Gastrocnemius medialis (tissue), 4 donors: ENCODE data around the gene TUSC7. TPM values are rescaled to one million over a fixed set of nuclear protein-coding genes. Genes with fewer than 3 reads are reported as not detected.

Source experiments
- ATAC-seq, 2 donors: fragments of 150-250 bp; one replicate each; pipeline ENCODE4 v1.9.1; 2016
- DNase-seq, 2 donors: peaks; one replicate each; pipeline ENCODE4 v3.0.0-alpha.2; 2019
- H3K27ac ChIP-seq, 4 donors: fragments of 200-600 bp; sonication (generic); 1 replicate in 1 of 4; 2 replicates in 3 of 4; pipeline ENCODE4 v1.5.1; 2016 to 2018; ENCODE audit warnings: mild to moderate bottlenecking in 2 of 4, moderate library complexity in 1 of 4
- H3K27me3 ChIP-seq, 3 donors: fragments of 200-600 bp; sonication (generic) in 2 of 3; 1 replicate in 1 of 3; 2 replicates in 2 of 3; pipeline versions ENCODE4 v1.5.1 to v1.6.0; 2016 to 2019; ENCODE audit warnings: mild to moderate bottlenecking in 1 of 3, moderate library complexity in 1 of 3
- H3K36me3 ChIP-seq, 2 donors: fragments of 200-600 bp; sonication (generic) in 1 of 2; one replicate each; pipeline ENCODE4 v1.5.1; 2017 to 2018
- H3K4me1 ChIP-seq, 2 donors: fragments of 200-600 bp; sonication (generic) in 1 of 2; one replicate each; pipeline ENCODE4 v1.5.1; 2016 to 2017; ENCODE audit warnings: mild to moderate bottlenecking in 2 of 2
- H3K4me3 ChIP-seq, 4 donors: fragments of 200-600 bp; sonication (generic) in 3 of 4; 1 replicate in 1 of 4; 2 replicates in 3 of 4; pipeline ENCODE4 v1.5.1; 2016 to 2019; ENCODE audit warnings: mild to moderate bottlenecking in 2 of 4
- H3K9me3 ChIP-seq, 3 donors: fragments of 200-600 bp; sonication (generic) in 2 of 3; 1 replicate in 1 of 3; 2 replicates in 2 of 3; pipeline ENCODE4 v1.5.1; 2016 to 2019
- CTCF ChIP-seq, 5 experiments: fragments of 450-650 bp in 3 of 5; fragments of 200-600 bp in 2 of 5; sonication (generic) in 2 of 5; IDR thresholded peaks in 4 of 5; conservative IDR thresholded peaks in 1 of 5; 1 replicate in 4 of 5; 2 replicates in 1 of 5; pipeline ENCODE4 v1.5.1; 2016 to 2019; ENCODE audit warnings: antibody characterized with exemption in 5 of 5, mild to moderate bottlenecking in 3 of 5, moderate library complexity in 3 of 5
- POLR2A ChIP-seq, 2 donors: fragments of 450-650 bp; IDR thresholded peaks; one replicate each; pipeline ENCODE4 v1.6.1; 2017; ENCODE audit warnings: antibody characterized with exemption in 2 of 2, mild to moderate bottlenecking in 2 of 2, moderate library complexity in 2 of 2
- in situ Hi-C, 4 donors: fragments of 200-750 bp; cut with MboI; loops; one replicate each; pipeline versions ENCODE4 v1.15.0 to v1.8.0; 2017; ENCODE audit warnings: low sequenced_read_pairs in 4 of 4
- intact Hi-C: fragments of 100-400 bp; cut with DNase I; formaldehyde crosslinking; loops from one replicate; pipeline ENCODE4 v1.15.1; 2023; ENCODE audit warnings: low total_unique reads
- total RNA-seq, 4 donors: library from RNA; depleted of rRNA; stranded (reverse); fragments of >200 nt; gene quantifications; one replicate each; pipeline versions ENCODE4 v1.1.0 to v1.2.3, GENCODE V29; 2016

The TUSC7 gene
- total RNA-seq, 4 donors from 2014 or later: not detected

DNA sequence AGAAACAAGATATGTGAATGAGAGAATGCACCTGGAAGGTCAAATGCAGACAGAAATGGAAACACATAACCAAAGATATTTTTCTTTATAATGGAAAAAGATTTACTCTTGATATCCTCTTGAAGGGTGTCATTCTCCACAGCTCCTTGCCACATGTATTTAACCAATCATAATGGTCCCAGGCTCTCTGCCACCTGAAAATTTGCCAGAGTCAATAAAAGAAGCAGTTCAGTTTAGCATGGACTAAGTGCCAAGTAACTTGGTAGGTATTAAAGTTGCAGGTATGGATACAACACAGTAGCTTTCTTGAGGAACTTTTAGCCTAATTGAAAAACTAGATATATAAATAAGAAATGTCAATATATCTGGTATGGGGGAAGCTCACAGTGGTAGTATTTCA lies 33.5 kb downstream of the TUSC7 start:
- H3K27me3 ChIP-seq: no peaks in the 10 kb centered on the region
- no peaks in the 10 kb centered on the region for H3K36me3 ChIP-seq
- H3K27ac ChIP-seq: no peak overlapping the region
- in situ Hi-C loops: no loop called here
- DNase-seq (no peak), ATAC-seq (no peak)
- intact Hi-C loops: no loop called here
- no peaks in the 10 kb centered on the region for H3K4me1 ChIP-seq
- H3K9me3 ChIP-seq: no peaks in the 10 kb centered on the region
- no peak overlapping the region for H3K4me3 ChIP-seq
- TF ChIP-seq CTCF (IDR thresholded peaks at IDR 0.05 in 4 of 5, conservative IDR thresholded peaks at IDR 0.05 in 1 of 5) (no peak), POLR2A (IDR thresholded peaks at IDR 0.05) (no peak)

DNA sequence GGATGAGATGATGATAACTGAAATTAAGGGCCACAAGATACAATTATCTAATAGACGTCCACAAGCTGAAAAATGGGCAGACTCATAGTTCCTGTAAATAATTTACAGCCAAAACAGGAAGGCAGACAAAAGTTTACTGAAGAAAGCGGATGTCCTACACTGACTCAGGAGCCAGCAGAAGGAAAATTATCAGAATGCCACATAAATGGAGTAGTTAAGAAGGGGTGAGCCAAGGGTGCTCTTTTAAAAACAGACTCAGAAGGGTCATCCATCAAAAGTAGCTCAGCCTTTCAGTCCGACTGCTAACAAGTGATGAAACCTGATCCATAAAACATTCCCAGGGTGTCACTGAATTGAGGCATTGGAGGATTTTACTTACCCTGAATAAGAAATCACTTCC lies 39.8 kb downstream of the TUSC7 start:
- in situ Hi-C loops (no loop called here), intact Hi-C loops (no loop called here)
- TF ChIP-seq POLR2A (IDR thresholded peaks at IDR 0.05): no peak
- TF ChIP-seq CTCF (IDR thresholded peaks at IDR 0.05 in 4 of 5, conservative IDR thresholded peaks at IDR 0.05 in 1 of 5): no peak

GRCh38 chr3:116757315-116757714 lies 47.7 kb downstream of the TUSC7 start:
- intact Hi-C loops (no loop called here), in situ Hi-C loops (no loop called here)
- DNase-seq: no peak
- peaks cover 0 to 7% (median 7%) of the 10 kb centered on the region in 3 donors for H3K27me3 ChIP-seq
- TF ChIP-seq CTCF (IDR thresholded peaks at IDR 0.05 in 4 of 5, conservative IDR thresholded peaks at IDR 0.05 in 1 of 5) (no peak), POLR2A (IDR thresholded peaks at IDR 0.05) (no peak)
- H3K27ac ChIP-seq: no peak overlapping the region
- no peak for ATAC-seq
- no peaks in the 10 kb centered on the region for H3K4me1 ChIP-seq
- H3K4me3 ChIP-seq: no peak overlapping the region
- no peaks in the 10 kb centered on the region for H3K9me3 ChIP-seq
- no peaks in the 10 kb centered on the region for H3K36me3 ChIP-seq

More for the DNA sequence above, 39.8 kb downstream of the TUSC7 start:
- DNase-seq: no peak
- no peak for ATAC-seq
- no peaks in the 10 kb centered on the region for H3K36me3 ChIP-seq
- H3K27ac ChIP-seq: no peak overlapping the region
- no peaks in the 10 kb centered on the region for H3K4me1 ChIP-seq
- H3K4me3 ChIP-seq: no peak overlapping the region
- no peaks in the 10 kb centered on the region for H3K9me3 ChIP-seq
- H3K27me3 ChIP-seq: no peaks in the 10 kb centered on the region

DNA sequence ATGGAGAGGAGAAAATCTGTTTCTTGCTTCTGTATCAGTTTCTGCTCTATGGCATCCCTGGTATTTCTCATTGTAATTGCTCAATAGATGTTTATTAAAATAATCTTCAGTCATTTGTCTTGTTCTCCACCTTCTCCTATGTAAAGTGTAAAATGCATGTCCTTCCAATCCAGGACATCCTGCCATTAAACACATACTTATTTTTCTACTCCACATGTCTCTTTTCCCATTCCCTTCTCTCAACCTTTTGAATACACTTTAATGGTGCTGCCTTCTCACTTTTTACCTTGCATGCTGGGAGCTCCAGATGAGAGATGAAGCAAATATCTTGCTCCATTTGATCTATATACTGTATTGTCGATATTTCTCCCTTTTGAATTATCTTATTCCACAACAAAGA lies 49.7 kb downstream of the TUSC7 start:
- in situ Hi-C loops: no loop called here

More for the DNA sequence above, 49.7 kb downstream of the TUSC7 start:
- intact Hi-C loops: no loop called here
- H3K4me1 ChIP-seq: no peaks in the 10 kb centered on the region
- DNase-seq (no peak), ATAC-seq (no peak)
- no peaks in the 10 kb centered on the region for H3K36me3 ChIP-seq
- no peak overlapping the region for H3K27ac ChIP-seq
- H3K4me3 ChIP-seq: no peak overlapping the region
- no peak for TF ChIP-seq CTCF (IDR thresholded peaks at IDR 0.05 in 4 of 5, conservative IDR thresholded peaks at IDR 0.05 in 1 of 5)
- no peak for TF ChIP-seq POLR2A (IDR thresholded peaks at IDR 0.05)
- H3K9me3 ChIP-seq: no peaks in the 10 kb centered on the region
- H3K27me3 ChIP-seq: peaks cover 0 to 7% (median 7%) of the 10 kb centered on the region in 3 donors
